ENCODE data around the gene CXorf65. TPM values are rescaled to one million over a fixed set of nuclear protein-coding genes. Genes with fewer than 3 reads are reported as not detected.

Gene CXorf65
- total RNA-seq, 4 donors from 2014 or later: not detected

GRCh38 chrX:71070531-71070930 is 36.0 kb downstream of the CXorf65 start:
- H3K27ac ChIP-seq (replicated peaks in 1 of 4): no peak overlapping the region
- intact Hi-C loops (cut with DNase I): no loop called here
- DNase-seq (ENCODE audit: extremely low spot score): no peak
- no peaks in the 10 kb centered on the region for H3K36me3 ChIP-seq
- TF ChIP-seq POLR2AphosphoS5 (IDR thresholded peaks at IDR 0.05) (no peak), EP300 (IDR thresholded peaks at IDR 0.05) (no peak), POLR2A (IDR thresholded peaks at IDR 0.05; ENCODE audit: low read depth) (no peak)
- TF ChIP-seq, protein P1, sequence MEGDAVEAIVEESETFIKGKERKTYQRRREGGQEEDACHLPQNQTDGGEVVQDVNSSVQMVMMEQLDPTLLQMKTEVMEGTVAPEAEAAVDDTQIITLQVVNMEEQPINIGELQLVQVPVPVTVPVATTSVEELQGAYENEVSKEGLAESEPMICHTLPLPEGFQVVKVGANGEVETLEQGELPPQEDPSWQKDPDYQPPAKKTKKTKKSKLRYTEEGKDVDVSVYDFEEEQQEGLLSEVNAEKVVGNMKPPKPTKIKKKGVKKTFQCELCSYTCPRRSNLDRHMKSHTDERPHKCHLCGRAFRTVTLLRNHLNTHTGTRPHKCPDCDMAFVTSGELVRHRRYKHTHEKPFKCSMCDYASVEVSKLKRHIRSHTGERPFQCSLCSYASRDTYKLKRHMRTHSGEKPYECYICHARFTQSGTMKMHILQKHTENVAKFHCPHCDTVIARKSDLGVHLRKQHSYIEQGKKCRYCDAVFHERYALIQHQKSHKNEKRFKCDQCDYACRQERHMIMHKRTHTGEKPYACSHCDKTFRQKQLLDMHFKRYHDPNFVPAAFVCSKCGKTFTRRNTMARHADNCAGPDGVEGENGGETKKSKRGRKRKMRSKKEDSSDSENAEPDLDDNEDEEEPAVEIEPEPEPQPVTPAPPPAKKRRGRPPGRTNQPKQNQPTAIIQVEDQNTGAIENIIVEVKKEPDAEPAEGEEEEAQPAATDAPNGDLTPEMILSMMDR (IDR thresholded peaks at IDR 0.05): no peak
- WGBS: 66% methylated on average over 5 of the region's 5 CpGs
- no peak overlapping the region for H3K4me3 ChIP-seq
- H3K27me3 ChIP-seq: no peaks in the 10 kb centered on the region
- no peaks in the 10 kb centered on the region for H3K9me3 ChIP-seq
- H3K4me1 ChIP-seq: peaks cover 6 to 15% (median 13%) of the 10 kb centered on the region in 4 donors

DNA sequence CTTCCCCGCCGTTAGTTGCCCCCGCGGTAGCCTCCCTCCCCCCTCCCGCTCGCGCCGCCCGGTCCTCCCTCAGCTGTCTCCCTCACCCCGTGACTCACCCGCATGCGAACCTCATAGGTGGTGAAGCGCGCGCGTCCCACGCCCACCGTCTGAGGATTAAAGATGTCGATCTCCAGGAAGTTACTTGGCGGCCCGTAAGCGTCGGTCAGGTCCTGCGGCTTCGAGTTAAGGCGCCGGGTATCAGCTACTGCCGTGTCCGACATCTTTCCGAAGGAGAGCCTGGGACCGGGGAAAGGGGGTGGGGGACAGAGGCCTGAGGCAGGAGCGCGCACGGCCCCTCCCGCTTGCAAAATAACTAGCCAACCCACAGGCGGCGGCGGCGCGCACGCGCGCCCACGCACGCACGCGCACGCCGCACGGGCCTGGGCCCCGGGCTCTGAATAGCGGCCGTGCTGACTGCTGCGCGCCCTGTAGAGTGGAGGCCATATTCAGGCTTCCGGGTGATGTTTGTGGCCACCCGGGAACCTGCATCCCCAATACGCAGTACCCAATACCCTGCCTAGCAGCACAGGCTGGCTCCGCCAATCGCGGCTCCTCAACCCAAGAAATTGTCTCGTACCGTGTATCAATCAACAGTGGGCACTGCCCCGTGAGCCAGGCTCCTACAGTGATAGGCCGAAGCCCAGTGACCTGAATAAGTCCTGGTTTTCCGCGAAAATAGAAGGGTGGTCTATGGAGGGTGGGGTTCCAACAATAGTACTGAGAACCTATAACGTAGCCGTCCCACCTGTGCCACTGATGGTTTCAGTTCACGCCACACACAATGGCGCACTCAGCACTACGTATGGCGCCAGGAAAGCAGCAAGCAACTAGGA is 38.3 kb downstream of the CXorf65 start, which contains the start of gene SNX12:
SNX12 (minus strand) TSS at position 291 of the 875 bp plus-strand sequence; CDS start at position 263, 28 bp downstream.
- Histone ChIP-seq H3K4me1 (peaks cover 6 to 15% (median 13%) of the 10 kb centered on the region in 4 donors), H3K9me3 (no peaks in the 10 kb centered on the region), H3K27ac (replicated peaks in 1 of 4) (peak within 1 kb of the TSS; percentile 81 to 87 (median 86)), H3K27me3 (no peaks in the 10 kb centered on the region), H3K36me3 (no peaks in the 10 kb centered on the region), H3K4me3 (peak within 1 kb of the TSS; percentile 60 to 74 (median 64))
- peak; percentile 93 for DNase-seq (ENCODE audit: extremely low spot score)
- TF ChIP-seq EP300 (IDR thresholded peaks at IDR 0.05): no peak
- peak; percentile 66 to 81 for TF ChIP-seq POLR2AphosphoS5 (IDR thresholded peaks at IDR 0.05)
- TF ChIP-seq POLR2A (IDR thresholded peaks at IDR 0.05; ENCODE audit: low read depth): peak; percentile 9
- TF ChIP-seq, protein P1 (IDR thresholded peaks at IDR 0.05): peak in 1 of 3 experiments; percentile 78
- intact Hi-C loops (cut with DNase I): no loop called here
- WGBS: 44% methylated on average over 25 of the region's 73 CpGs

DNA sequence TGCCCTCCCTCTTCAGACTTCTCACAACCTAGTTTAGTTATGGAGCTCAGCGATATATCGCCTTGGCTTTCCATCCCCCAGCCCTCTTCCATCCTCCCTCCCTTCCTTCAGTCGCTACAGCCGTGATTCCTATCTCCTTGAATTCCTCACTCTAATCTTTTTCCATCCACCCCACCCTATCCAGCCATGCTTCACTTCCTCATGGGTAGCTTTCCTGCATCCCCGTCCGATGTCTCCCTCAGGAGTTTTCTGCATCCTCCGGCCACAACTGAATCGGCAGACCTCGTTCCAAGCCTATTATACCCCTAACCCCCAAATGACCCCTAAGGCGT is 38.9 kb downstream of the CXorf65 start:
- Histone ChIP-seq H3K9me3 (no peaks in the 10 kb centered on the region), H3K36me3 (peaks cover 0 to 1% (median under 1%) of the 10 kb centered on the region in 4 donors), H3K27ac (replicated peaks in 1 of 4) (peak overlapping the region; percentile 81 to 87 (median 86)), H3K4me3 (peak overlapping the region; percentile 60 to 74 (median 64)), H3K4me1 (peaks cover 6 to 15% (median 13%) of the 10 kb centered on the region in 4 donors), H3K27me3 (no peaks in the 10 kb centered on the region)
- intact Hi-C loops (cut with DNase I): no loop called here
- TF ChIP-seq POLR2A (IDR thresholded peaks at IDR 0.05; ENCODE audit: low read depth) (no peak), POLR2AphosphoS5 (IDR thresholded peaks at IDR 0.05) (no peak), EP300 (IDR thresholded peaks at IDR 0.05) (no peak)
- TF ChIP-seq, protein P1 (IDR thresholded peaks at IDR 0.05): no peak
- 33% methylated on average over 10 of the region's 10 CpGs for WGBS
- DNase-seq (ENCODE audit: extremely low spot score): no peak

DNA sequence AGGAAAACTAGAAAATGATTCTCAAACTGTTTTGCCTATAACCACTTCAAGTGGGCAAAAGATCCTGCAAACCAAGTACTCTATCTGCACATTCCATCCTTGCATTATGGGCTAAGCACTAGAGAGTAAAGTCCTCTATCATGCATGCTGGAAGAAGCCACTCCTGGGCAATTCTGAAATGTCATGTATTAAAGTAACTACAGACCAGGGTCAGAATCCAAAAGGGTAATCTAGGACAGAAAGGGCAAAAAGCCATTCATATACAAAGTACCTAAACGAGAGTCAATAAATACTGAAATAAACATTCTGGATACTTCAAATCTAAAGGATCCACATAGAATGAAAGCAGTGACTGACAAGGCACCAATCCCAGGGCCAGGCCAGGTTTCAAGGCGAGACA is 39.5 kb downstream of the CXorf65 start:
- Histone ChIP-seq H3K4me1 (peaks cover 6 to 15% (median 13%) of the 10 kb centered on the region in 4 donors), H3K9me3 (no peaks in the 10 kb centered on the region), H3K27ac (replicated peaks in 1 of 4) (peak overlapping the region; percentile 81 to 87 (median 86)), H3K4me3 (peak overlapping the region; percentile 60 to 74 (median 64)), H3K27me3 (no peaks in the 10 kb centered on the region), H3K36me3 (peaks cover 0 to 7% (median 3%) of the 10 kb centered on the region in 4 donors)
- intact Hi-C loops (cut with DNase I): no loop called here
- DNase-seq (ENCODE audit: extremely low spot score): no peak
- WGBS: 34% methylated on average over 2 of the region's 2 CpGs
- TF ChIP-seq, protein P1 (IDR thresholded peaks at IDR 0.05): no peak
- TF ChIP-seq POLR2A (IDR thresholded peaks at IDR 0.05; ENCODE audit: low read depth): no peak
- no peak for TF ChIP-seq POLR2AphosphoS5 (IDR thresholded peaks at IDR 0.05)
- TF ChIP-seq EP300 (IDR thresholded peaks at IDR 0.05): no peak

Measured in esophagus muscularis mucosa (tissue), 4 donors.